Stomach (tissue), 9 donors: ENCODE measurements around the gene ATG9B. TPM values are rescaled to one million over a fixed set of nuclear protein-coding genes. Genes with fewer than 3 reads are reported as not detected.
A peak's percentile ranks its signal among the peaks of the same experiment; 100 is the strongest.

Experiments used
- DNase-seq, 2 donors: peaks; one replicate each; pipeline versions ENCODE4 v3.0.0 to v3.0.0-alpha.2; 2013 to 2019
- H3K27ac ChIP-seq, 5 donors: fragments of 200-600 bp in 4 of 5; sonication (generic) in 4 of 5; one replicate each; pipeline ENCODE4 v1.5.1; 2013 to 2019; ENCODE audit warnings: mild to moderate bottlenecking in 1 of 5, moderate library complexity in 1 of 5
- H3K27me3 ChIP-seq, 3 donors: fragments of 200-600 bp; sonication (generic); one replicate each; pipeline ENCODE4 v1.5.1; 2017 to 2019; ENCODE audit warnings: mixed run types in 1 of 3
- H3K36me3 ChIP-seq, 4 donors: fragments of 200-600 bp; sonication (generic); 1 replicate in 3 of 4; 2 replicates in 1 of 4; pipeline ENCODE4 v1.5.1; 2016 to 2019
- H3K4me1 ChIP-seq, 4 donors: fragments of 200-600 bp; sonication (generic); one replicate each; pipeline ENCODE4 v1.5.1; 2016 to 2019
- H3K4me3 ChIP-seq, 4 donors: fragments of 200-600 bp; sonication (generic) in 3 of 4; one replicate each; pipeline ENCODE4 v1.5.1; 2016 to 2019; ENCODE audit warnings: mild to moderate bottlenecking in 1 of 4
- H3K9me3 ChIP-seq, 4 donors: fragments of 200-600 bp; sonication (generic); one replicate each; pipeline ENCODE4 v1.5.1; 2016 to 2019
- CTCF ChIP-seq, 7 experiments: fragments of 450-650 bp in 4 of 7; fragments of 200-600 bp in 3 of 7; sonication (generic) in 3 of 7; IDR thresholded peaks; one replicate each; pipeline ENCODE4 v1.5.1; 2016 to 2019; ENCODE audit warnings: antibody characterized with exemption in 7 of 7, control low read depth in 2 of 7, mild to moderate bottlenecking in 1 of 7
- EP300 ChIP-seq: sonication (generic); formaldehyde crosslinking; IDR thresholded peaks from one replicate; pipeline ENCODE4 v1.6.1; 2017; ENCODE audit warnings: antibody characterized with exemption
- POLR2A ChIP-seq, 4 donors: fragments of 450-650 bp; IDR thresholded peaks; one replicate each; pipeline ENCODE4 v1.6.1; 2016; ENCODE audit warnings: antibody characterized with exemption in 4 of 4, control low read depth in 2 of 4, mild to moderate bottlenecking in 1 of 4, moderate library complexity in 1 of 4
- POLR2AphosphoS5 ChIP-seq, 3 donors: sonication (generic); formaldehyde crosslinking; IDR thresholded peaks; one replicate each; pipeline ENCODE4 v1.6.1; 2016; ENCODE audit warnings: antibody characterized with exemption in 3 of 3
- WGBS, 5 donors: extraction: QIAGEN DNeasy Blood & Tissue Kit in 3 of 5; methylation state at CpG; one replicate each; pipeline versions ENCODE4 v1.1.5 to v1.1.7; 2013 to 2018; 5-methylcytosine and 5-hydroxymethylcytosine counted together
- intact Hi-C: fragments of 100-400 bp; cut with DNase I; formaldehyde crosslinking; loops from one replicate; pipeline ENCODE4 v1.15.1; 2023; ENCODE audit warnings: low total_unique reads
- polyA plus RNA-seq, 3 donors: library from polyadenylated mRNA; stranded (reverse); fragments of 200-250 nt; gene quantifications; one replicate each; pipeline ENCODE4 v1.2.3, GENCODE V29; 2013
- total RNA-seq, 5 donors: library from RNA; depleted of rRNA; stranded (reverse); fragments of >200 nt; gene quantifications; one replicate each; pipeline versions ENCODE4 v1.1.0 to v1.2.3, GENCODE V29; 2014 to 2016
- donor health status: healthy with polysubstance abuse.
- donor health status: Bipolar disorder and iron deficiency.
- donor health status: healthy.

ATG9B gene
- total and polyA plus RNA-seq, 8 donors = 0.31 to 33.0 (median 8.8) TPM; not detected in 4

- no peaks in the 10 kb centered on the region for H3K9me3 ChIP-seq
- peaks cover 9 to 60% (median 44%) of the 10 kb centered on the region in 4 donors for H3K4me1 ChIP-seq
- DNase-seq = peak in 1 of 2 donors; percentile 83
- peak in 1 of 3 donors; percentile 5 for TF ChIP-seq POLR2AphosphoS5 (IDR thresholded peaks at IDR 0.05)
- TF ChIP-seq POLR2A (IDR thresholded peaks at IDR 0.05) = no peak
- TF ChIP-seq CTCF (IDR thresholded peaks at IDR 0.05) = peak in 4 of 7 experiments; percentile 46 to 72 (median 58)
- TF ChIP-seq EP300 = no peak
- H3K36me3 ChIP-seq = no peaks in the 10 kb centered on the region
- peak overlapping the region; percentile 2 to 28 (median 15) for H3K4me3 ChIP-seq
- H3K27me3 ChIP-seq = peaks cover 0 to 61% (median 15%) of the 10 kb centered on the region in 3 donors
- WGBS, 5 donors = 48 to 60% (median 51%) methylated on average over 25 to 40 of the region's 40 CpGs
- H3K27ac ChIP-seq = peak overlapping the region in 3 of 5 donors; percentile 23 to 56 (median 35)
- intact Hi-C loops = no loop called here
These were observed 15.6 kb downstream of the ATG9B start for GRCh38 chr7:151008511-151009323.

- H3K9me3 ChIP-seq = no peaks in the 10 kb centered on the region
- 24 to 38% (median 33%) methylated on average over 11 of the region's 11 CpGs for WGBS, 5 donors
- peaks cover 3 to 60% (median 40%) of the 10 kb centered on the region in 4 donors for H3K4me1 ChIP-seq
- TF ChIP-seq POLR2AphosphoS5 (IDR thresholded peaks at IDR 0.05) (no peak), EP300 (no peak), CTCF (IDR thresholded peaks at IDR 0.05) (no peak), POLR2A (IDR thresholded peaks at IDR 0.05) (no peak)
- no peaks in the 10 kb centered on the region for H3K36me3 ChIP-seq
- peak overlapping the region in 3 of 5 donors; percentile 23 to 56 (median 35) for H3K27ac ChIP-seq
- H3K27me3 ChIP-seq = peaks cover 0 to 55% (median 9%) of the 10 kb centered on the region in 3 donors
- H3K4me3 ChIP-seq = peak overlapping the region; percentile 2 to 28 (median 15)
- intact Hi-C loops = no loop called here
- peak in 1 of 2 donors; percentile 67 for DNase-seq
These were observed 16.2 kb downstream of the ATG9B start for GRCh38 chr7:151008143-151008510.

- intact Hi-C loops = no loop called here
- peaks cover 0 to 48% (median 2%) of the 10 kb centered on the region in 3 donors for H3K27me3 ChIP-seq
- H3K9me3 ChIP-seq = no peaks in the 10 kb centered on the region
- peak overlapping the region in 3 of 5 donors; percentile 15 to 56 (median 23) for H3K27ac ChIP-seq
- no peak for DNase-seq
- H3K4me3 ChIP-seq = no peak overlapping the region
- H3K36me3 ChIP-seq = no peaks in the 10 kb centered on the region
- TF ChIP-seq POLR2A (IDR thresholded peaks at IDR 0.05) = no peak
- TF ChIP-seq CTCF (IDR thresholded peaks at IDR 0.05) = no peak
- TF ChIP-seq POLR2AphosphoS5 (IDR thresholded peaks at IDR 0.05) = no peak
- TF ChIP-seq EP300 = no peak
- WGBS, 5 donors = 44 to 73% (median 67%) methylated on average over 5 to 7 of the region's 7 CpGs
- H3K4me1 ChIP-seq = peaks cover 0 to 55% (median 35%) of the 10 kb centered on the region in 4 donors
These were observed 16.8 kb downstream of the ATG9B start for GRCh38 chr7:151007469-151007898.

- WGBS, 5 donors = 63 to 84% (median 79%) methylated on average over 7 to 23 of the region's 23 CpGs
These were observed 17.5 kb downstream of the ATG9B start for GRCh38 chr7:151006590-151007300.

More at GRCh38 chr7:151006590-151007300, 17.5 kb downstream of the ATG9B start:
- no peak overlapping the region for H3K27ac ChIP-seq
- no peak overlapping the region for H3K4me3 ChIP-seq
- H3K4me1 ChIP-seq = peaks cover 0 to 48% (median 33%) of the 10 kb centered on the region in 4 donors
- no peaks in the 10 kb centered on the region for H3K36me3 ChIP-seq
- H3K9me3 ChIP-seq = no peaks in the 10 kb centered on the region
- no peak for TF ChIP-seq CTCF (IDR thresholded peaks at IDR 0.05)
- no peak for TF ChIP-seq EP300
- TF ChIP-seq POLR2AphosphoS5 (IDR thresholded peaks at IDR 0.05) = no peak
- no peak for TF ChIP-seq POLR2A (IDR thresholded peaks at IDR 0.05)
- DNase-seq = no peak
- peaks cover 0 to 41% (median 0%) of the 10 kb centered on the region in 3 donors for H3K27me3 ChIP-seq
- intact Hi-C loops = no loop called here
